Fibroblast of skin of right biceps (primary cell): ENCODE measurements around the gene GPSM1.
A peak's percentile ranks its signal among the peaks of the same experiment; 100 is the strongest.
"Not testable (repeated sequence)": the region's sequence is repeated elsewhere in the genome, so short reads cannot be mapped to it uniquely, and the experiment has no call there.

Experiments
- DNase-seq: peaks from one replicate; pipeline ENCODE4 v3.0.0-alpha.2; 2013

GPSM1 gene

DNA sequence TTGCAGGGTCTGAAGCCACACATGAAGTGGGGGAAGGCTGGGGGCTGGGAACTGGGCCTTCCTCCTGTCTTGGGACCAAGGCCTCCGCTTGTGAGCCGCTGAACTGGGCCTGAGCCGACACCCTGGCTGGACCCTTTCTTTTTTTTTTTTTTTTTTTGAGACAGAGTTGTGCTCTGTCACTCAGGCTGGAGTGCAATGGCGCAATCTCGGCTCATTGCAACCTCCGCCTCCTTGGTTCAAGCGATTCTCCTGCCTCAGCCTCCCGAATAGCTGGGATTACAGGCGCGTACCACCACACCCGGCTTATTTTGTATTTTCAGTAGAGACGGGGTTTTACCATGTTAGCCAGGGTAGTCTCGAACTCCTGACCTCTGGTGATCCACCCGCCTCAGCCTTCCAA is 8.1 kb upstream of the GPSM1 start:
- DNase-seq, result not testable (repeated sequence)

GRCh38 chr9:136319955-136320354 is 7.4 kb upstream of the GPSM1 start:
- not testable (repeated sequence) for DNase-seq

DNA sequence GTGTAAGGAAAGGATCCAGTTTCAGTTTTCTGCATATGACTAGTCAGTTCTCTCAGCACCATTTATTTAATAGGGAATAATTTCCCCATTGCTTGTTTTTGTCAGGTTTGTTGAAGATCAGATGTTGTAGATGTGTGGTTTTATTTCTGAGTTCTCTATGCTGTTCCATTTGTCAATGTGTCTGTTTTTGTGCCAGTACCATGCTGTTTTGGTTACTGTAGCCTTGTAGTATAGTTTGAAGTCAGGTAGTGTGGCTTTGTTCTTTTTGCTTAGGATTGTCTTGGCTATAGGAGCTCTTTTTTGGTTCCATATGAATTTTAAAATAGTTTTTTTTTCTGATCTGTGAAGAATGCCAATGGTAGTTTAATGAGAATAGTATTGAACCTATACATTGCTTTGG is 6.4 kb upstream of the GPSM1 start:
- DNase-seq, result not testable (repeated sequence)

DNA sequence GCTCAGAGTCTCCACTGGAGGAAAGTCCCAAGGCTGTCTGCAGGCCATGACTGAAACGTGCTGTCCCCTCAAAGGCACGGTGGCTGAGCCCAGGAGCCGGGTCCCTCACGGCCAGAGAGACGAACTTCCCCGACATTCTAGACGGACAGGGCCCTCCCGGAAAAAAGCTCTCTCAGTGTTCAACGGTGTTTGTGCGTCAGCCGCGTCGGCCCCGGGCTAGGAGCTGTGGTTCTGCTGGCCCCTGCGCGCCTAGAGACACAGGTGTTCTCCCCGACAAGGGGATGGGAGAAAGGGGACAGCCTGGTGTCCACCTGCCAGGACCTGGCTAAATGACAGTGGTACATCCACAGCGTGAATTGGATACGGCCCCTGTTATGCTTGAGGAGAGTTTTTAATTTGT is 5.8 kb upstream of the GPSM1 start:
- DNase-seq, result no peak

- DNase-seq, result no peak
Measured at GRCh38 chr9:136322756-136323330, 4.5 kb upstream of the GPSM1 start.

GRCh38 chr9:136323371-136323789 is 4.0 kb upstream of the GPSM1 start:
- DNase-seq, result no peak

DNA sequence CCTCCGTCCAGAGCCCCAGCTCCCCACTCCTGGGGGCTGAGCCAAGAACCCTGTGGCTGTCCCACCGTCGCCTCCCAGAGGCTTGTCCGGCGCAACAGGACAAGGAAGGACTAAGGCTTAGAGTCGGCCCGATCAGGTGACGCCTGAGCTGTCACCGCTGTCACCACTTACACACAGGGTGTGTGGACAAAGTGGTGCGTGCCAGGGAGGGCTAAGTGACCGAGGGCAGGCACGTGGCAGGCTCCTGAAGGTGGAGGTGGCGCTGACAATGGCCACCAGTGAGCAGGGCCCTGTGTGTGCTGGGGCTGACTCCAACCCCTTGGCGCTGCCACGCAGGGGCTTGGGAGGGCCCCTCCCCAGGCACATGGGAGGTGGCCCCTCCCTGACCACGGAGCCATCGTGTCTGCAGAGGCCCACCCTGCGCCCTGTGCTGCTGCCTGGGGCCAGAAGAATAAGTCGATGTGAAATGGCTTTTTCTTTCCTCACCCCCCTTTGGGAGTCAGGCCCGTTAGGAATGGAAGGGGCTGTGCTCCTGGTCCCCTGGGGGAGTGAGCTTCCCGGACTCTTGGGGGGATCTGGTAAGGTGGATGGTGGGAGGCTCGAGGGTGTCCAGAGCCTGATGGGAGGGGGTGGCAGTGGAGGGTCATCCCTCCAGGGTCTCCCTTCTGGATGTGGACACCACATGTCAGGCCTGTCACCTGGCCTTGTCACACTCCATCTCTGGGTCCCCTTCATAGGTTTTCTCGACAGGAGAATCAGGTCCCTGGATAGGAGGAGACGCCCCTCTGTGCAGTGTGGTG is 2.6 kb upstream of the GPSM1 start:
- DNase-seq, result no peak

GRCh38 chr9:136325358-136325757 is 2.0 kb upstream of the GPSM1 start:
- no peak for DNase-seq

GRCh38 chr9:136326061-136326760 is 1.1 kb upstream of the GPSM1 start:
- peak; percentile 81 for DNase-seq

GRCh38 chr9:136326761-136327303 is 507 bp upstream of the GPSM1 start:
- DNase-seq, result peak; percentile 24

DNA sequence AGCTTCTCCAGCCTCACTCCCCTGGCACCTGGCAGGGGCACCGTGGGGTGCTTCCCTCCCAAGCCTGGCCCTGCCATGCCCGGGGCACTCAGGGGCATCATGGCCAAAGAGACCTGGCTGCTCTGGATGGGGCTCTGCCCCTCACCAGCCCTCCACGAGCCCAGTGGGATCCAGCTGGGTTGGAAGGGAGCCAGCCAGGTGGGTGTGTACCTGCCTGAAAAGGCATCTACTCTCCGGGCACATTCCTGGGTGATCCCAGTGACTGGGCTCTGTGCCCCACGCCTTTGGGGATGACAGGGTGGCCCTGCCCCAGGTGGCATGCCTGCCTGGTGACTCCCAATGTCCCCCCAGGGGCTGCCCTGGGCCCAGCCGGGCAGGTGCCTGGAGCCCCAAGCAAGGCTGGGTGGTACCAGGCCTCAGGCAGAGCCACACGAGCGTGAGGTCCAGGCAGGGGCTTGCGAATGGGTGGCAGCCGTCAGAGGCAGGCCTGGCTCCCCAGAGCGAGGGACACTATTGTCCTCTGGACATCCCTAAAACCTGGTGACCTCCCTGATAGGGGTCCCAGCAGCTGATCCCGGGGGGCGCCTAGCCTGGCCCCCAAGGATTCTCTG is 777 bp downstream of the GPSM1 start:
- DNase-seq, result no peak

GRCh38 chr9:136328622-136329041 is 1.3 kb downstream of the GPSM1 start:
- peak; percentile 33 for DNase-seq

DNA sequence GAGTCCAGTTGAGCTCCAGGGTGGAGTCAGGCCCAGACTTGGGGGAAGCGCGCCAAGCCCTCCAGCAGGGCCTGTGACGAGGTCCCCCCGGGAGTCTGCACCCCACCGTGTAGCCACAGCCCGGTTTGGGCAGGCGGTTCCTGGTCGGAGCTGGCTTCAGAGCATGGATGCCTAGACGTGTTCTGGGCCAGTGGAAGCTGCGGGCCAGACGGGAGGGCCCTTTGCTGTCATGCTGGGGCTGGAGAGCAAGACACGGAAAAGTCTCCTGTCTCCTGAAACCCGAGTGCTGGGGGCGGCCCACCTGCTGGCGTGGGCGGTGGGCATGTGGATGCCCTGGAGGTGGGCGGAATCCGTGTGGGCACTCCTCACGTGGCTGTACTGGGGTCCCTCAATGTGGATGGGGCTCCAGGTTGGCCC is 1.9 kb downstream of the GPSM1 start:
- DNase-seq, result no peak

GRCh38 chr9:136329636-136330405 is 2.5 kb downstream of the GPSM1 start:
- DNase-seq, result no peak

DNA sequence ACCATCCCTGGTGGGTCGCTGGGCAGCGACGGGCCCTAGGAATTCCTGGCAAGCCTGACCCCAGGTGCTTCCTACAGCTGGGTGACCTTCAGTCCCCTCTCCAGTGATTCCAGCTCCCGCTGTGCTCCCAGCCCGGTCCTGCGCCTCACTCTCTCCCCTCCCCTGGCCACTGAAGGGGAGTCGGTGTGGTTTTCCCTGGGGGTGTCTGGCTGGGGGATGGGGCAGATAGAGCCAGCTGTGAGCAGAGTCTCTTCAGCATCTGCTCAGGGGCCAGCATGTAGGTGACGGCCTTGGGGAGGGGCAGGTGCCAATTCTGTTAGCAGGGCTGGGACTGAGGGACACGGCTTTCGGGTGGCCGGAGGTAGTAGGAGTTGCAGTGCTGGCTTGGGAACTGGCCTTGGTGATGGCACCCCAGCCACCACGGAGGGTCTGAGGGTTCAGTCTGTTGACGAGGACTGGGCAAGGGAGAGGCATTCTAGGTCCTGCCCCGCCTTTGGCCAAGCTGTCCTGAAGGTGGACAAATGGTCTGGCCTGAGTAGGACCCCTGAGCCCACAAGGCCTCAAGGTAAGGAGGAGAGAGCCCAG is 3.2 kb downstream of the GPSM1 start:
- DNase-seq, result no peak

DNA sequence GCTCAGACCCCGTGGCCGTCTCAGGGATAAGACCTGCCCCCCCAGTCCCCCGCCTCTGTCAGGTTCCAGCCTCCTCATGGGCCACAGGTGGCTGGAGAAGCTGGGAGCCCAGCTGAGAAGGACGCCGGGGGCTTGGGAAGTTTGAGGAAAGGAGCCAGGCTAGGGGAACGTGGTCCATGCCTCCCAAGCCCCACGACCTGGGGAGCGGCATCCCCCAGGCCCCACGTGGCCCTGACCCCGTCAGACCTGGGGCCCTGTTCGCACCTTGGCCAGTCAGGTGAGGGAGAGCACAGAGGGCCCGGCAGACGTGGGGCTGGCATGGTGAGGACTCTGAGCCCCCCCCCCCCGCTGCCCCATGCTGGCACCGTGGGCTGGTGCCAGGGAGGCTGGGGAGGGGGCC is 3.7 kb downstream of the GPSM1 start:
- no peak for DNase-seq

DNA sequence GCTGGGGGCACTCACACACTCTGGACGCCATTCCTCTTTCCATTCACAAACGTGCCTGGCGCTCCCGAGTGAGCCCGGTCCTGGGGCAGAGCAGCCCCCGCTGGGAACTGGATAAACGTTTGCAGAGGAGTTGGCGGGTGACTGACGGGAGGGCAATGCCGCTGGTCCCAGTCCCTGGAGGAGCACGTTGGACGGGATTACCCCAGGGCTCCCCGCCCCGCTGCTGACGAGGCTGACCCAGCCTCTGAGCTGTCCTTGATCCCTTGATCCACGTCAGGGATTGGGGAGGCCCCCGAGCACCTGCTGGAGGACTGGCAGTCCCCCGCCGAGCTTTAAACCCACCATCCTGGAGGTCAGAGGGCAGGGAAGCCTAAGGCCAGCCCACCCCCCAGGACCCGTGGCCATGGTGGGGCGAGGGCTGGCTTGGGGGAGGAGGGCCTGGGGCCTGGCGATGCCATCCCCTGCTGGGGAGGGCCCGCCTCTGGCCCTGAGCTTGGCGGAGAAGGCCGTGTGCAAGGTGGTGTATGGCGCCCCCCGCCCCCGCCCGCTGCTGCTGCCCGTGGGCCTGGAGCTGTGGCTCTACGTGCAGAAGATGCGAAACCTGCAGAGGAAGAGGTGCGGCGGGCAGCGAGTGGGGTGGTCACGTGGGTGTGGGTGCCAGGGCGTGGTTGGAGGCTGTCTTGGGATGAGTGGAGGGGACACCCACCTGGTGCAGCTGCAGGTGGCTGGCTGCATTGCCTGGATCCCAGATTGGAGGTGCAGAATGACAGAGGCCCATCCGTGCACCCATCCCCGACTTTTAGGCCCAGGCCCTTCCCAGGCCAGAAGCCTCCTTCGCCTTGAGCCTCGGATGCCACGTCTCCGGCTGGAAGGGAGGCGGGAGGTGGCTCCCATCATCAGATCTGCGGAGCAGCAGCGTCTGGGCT is 4.5 kb downstream of the GPSM1 start:
- DNase-seq, result no peak

DNA sequence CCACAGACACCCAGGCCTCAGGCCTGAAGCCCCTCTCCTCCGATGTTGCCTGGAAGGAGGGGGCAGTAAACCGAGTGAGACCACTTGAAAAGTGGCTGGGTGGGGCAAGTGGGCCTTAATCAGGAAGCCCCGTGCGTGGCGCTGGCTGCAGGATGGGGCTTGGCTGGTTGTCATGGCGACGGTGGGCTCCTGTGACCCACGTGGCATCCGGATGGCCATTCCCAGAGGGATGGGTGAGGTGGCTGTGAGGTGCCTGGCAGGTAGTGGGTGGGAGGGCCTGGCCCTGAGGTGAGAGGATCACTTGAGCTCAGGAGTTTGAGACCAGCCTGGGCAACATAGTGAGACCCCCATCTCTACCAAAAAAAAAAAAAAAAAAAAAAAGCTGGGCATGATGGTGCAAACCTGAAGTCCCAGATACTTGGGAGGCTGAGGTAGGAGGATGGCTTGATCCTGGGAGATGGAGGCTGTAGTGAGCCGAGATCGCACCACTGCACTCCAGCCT is 5.2 kb downstream of the GPSM1 start:
- DNase-seq, result no peak

DNA sequence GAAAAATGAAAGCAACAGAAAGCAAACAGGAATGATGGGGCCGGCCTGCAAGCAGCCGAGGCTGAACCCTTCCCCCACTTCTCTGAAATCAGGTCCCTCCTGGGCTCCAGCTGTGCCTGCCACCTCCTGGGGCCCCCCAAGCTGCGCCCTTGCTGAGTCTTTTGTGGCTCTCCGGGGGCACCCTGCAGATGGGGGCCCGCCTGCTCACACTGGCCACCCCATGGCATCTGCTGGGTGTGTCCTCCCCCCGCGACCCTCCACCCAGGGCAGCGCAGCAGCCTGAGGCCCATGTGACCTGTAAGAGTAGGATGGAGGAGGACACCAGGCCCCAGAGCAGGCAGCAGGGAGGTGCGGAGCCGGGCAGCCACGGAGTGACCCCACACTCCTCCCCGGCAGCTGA is 5.7 kb downstream of the GPSM1 start:
- DNase-seq, result no peak

DNA sequence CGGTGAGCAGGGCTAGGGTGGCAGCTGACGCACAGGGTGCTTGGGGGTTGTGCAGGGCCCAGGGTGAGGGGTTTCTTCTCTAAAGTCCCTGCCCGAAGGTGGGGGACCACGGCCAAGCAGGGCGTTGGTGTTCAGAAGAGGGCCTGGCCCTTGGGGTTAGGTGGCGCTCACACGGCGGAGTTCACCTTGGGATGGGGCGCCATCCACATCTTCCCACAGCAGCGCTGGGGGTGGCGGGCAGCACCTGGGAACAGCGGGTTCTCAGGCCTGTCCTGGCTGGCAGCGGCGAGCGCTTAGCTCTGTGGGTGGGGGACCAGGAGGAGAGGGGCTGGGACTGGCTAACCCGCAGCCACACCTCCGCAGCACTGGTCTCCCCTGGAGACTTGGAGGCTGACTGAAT is 6.1 kb downstream of the GPSM1 start:
- DNase-seq, result no peak

GRCh38 chr9:136334541-136334940 is 7.2 kb downstream of the GPSM1 start:
- DNase-seq, result no peak
